D721Med (cell line): ENCODE data around the gene PRR36.
A peak's percentile ranks its signal among the peaks of the same experiment; 100 is the strongest.

Experiments
- DNase-seq: peaks from one replicate; pipeline ENCODE4 v3.0.0; 2011; ENCODE audit warnings: low spot score; ENCODE audit not compliant: insufficient read length
- FAIRE-seq: peaks from 2 replicates; lab custom pipeline; 2011; peaks lifted over from hg19 to GRCh38; lab: Jason Lieb, UNC
- TF ChIP-seq, protein P1 (sequence below): IDR thresholded peaks from 2 replicates; pipeline ENCODE4 v1.5.1; 2012; ENCODE audit warnings: mild to moderate bottlenecking, control low read depth; ENCODE audit not compliant: insufficient read depth; ENCODE audit errors: missing control alignments

The PRR36 gene

GRCh38 chr19:7833225-7834099, 40.7 kb downstream of the PRR36 start:
- TF ChIP-seq, protein P1, sequence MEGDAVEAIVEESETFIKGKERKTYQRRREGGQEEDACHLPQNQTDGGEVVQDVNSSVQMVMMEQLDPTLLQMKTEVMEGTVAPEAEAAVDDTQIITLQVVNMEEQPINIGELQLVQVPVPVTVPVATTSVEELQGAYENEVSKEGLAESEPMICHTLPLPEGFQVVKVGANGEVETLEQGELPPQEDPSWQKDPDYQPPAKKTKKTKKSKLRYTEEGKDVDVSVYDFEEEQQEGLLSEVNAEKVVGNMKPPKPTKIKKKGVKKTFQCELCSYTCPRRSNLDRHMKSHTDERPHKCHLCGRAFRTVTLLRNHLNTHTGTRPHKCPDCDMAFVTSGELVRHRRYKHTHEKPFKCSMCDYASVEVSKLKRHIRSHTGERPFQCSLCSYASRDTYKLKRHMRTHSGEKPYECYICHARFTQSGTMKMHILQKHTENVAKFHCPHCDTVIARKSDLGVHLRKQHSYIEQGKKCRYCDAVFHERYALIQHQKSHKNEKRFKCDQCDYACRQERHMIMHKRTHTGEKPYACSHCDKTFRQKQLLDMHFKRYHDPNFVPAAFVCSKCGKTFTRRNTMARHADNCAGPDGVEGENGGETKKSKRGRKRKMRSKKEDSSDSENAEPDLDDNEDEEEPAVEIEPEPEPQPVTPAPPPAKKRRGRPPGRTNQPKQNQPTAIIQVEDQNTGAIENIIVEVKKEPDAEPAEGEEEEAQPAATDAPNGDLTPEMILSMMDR: no peak
- no peak for DNase-seq
- FAIRE-seq: no peak

DNA sequence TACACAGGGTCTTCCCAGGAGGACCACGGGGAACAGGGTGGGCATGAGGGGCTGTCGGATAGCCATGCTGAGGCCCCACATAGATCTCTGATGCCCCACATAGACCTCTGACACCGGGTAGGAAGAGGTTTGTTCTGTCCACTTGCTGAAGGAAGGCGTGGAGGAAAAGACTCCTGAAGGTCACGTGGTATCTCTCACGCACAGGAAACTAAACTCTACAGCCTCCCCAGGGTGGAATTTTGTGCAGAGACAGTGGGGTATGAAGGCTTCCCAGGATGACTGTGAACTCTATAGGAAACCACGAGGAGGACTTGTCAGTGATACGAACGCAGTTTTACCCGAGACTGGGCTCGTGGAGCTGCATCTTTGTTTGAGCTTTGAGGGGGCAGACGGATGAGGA, 41.4 kb downstream of the PRR36 start:
- no peak for FAIRE-seq

DNA sequence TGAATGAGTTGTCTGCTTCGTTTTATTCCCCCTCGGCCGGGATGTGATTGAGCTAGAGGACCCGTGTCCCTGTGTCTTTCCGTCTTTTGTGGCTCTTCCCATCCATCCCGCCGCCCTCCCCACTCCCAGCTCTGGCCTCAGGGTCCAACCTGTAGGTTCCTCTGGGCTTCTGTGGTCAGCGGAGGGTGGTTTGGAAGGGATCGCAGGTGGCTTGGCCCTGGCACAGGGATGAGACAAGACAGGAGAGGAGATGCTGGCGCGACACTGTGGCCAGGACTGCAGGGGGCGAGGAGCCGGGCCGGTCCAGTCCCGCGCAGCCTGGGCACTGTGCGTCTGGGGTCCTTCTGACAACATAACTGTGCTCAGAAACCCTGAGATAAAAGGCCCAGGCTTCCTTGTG, 42.2 kb downstream of the PRR36 start:
- TF ChIP-seq, protein P1: no peak
- DNase-seq (no peak), FAIRE-seq (no peak)

More for the DNA sequence above, 41.4 kb downstream of the PRR36 start:
- DNase-seq: no peak
- TF ChIP-seq, protein P1: no peak

DNA sequence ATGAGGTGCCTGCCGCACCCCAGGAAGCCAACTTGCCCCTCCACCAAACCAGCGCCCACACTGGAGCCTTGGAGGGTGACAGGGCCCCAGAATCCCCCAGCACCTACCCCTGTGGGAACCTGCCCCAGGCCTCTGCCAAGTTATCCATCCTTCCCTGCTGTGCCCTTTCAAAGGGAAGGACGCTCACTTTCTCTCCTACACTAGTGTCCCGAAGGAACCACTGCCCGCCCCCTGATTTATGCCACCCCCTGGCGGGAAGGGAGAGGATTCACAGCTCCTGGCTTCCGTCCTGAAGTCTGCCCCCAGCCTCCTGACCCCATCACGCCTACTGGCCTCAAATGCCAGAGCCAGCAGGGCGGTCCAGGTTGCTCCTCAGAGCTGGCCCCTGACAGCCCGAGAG, 42.7 kb downstream of the PRR36 start:
- DNase-seq (no peak), FAIRE-seq (no peak)
- TF ChIP-seq, protein P1: peak; percentile 47

- no peak for FAIRE-seq
- TF ChIP-seq, protein P1: no peak
Measured at GRCh38 chr19:7830823-7831222, 43.4 kb downstream of the PRR36 start.

GRCh38 chr19:7830272-7830771, 43.9 kb downstream of the PRR36 start:
- TF ChIP-seq, protein P1: no peak
- FAIRE-seq: no peak
- no peak for DNase-seq

More at GRCh38 chr19:7830823-7831222, 43.4 kb downstream of the PRR36 start:
- DNase-seq: no peak
